ENCODE data around the gene ATG14.

GRCh38 chr14:55417955-55418354 is 6.3 kb upstream of the ATG14 start:
- TF ChIP-seq, protein P1, sequence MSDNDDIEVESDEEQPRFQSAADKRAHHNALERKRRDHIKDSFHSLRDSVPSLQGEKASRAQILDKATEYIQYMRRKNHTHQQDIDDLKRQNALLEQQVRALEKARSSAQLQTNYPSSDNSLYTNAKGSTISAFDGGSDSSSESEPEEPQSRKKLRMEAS (IDR thresholded peaks at IDR 0.05) = no peak
- TF ChIP-seq POLR2AphosphoS5 (IDR thresholded peaks at IDR 0.05; ENCODE audit: low read depth, low read length) = no peak
- TF ChIP-seq EP300 (IDR thresholded peaks at IDR 0.05; ENCODE audit: borderline replicate concordance in 1 of 2, low read depth in 2 of 2, low read length in 2 of 2) = no peak

All from H1 (cell line).